ENCODE data around the gene FGD6. TPM values are rescaled to one million over a fixed set of nuclear protein-coding genes. Genes with fewer than 3 reads are reported as not detected.
A peak's percentile ranks its signal among the peaks of the same experiment; 100 is the strongest.

The FGD6 gene
- total and polyA plus RNA-seq, 9 donors: 3.4 to 7.6 (median 4.0) TPM

GRCh38 chr12:95220726-95221125, 3.5 kb upstream of the FGD6 start:
- no peaks in the 10 kb centered on the region for H3K9me3 ChIP-seq (replicated peaks; ENCODE audit: control insufficient read depth, low read depth, low read length)
- H3K4me3 ChIP-seq (ENCODE audit: low read length): no peak overlapping the region
- peaks cover 10% of the 10 kb centered on the region for H3K36me3 ChIP-seq (ENCODE audit: control insufficient read depth, insufficient read depth, low read length)
- no peak overlapping the region for H3K27ac ChIP-seq (ENCODE audit: low read length)
- no peaks in the 10 kb centered on the region for H3K27me3 ChIP-seq (ENCODE audit: control insufficient read depth, insufficient read depth, low read length)
- no peak for DNase-seq
- H3K4me1 ChIP-seq (ENCODE audit: control insufficient read depth, insufficient read depth, low read length): no peaks in the 10 kb centered on the region

DNA sequence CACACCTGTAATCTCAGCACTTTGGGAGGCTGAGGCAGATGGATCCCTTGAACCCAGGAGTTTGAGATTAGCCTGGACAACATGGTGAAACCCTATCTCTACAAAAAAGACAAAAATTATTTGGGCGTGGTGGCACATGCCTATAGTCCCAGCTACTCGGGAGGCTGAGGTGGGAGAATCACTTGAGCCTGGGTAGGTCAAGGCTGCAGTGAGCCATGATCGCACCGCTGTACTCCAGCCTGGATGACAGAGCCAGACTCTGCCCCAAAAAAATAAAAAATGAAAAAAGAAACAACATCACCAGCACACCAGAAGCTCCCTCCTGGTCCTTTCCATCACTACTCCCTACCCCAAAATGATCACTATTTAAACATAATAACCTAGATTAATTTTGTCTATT, 2.9 kb upstream of the FGD6 start:
- Histone ChIP-seq H3K27me3 (ENCODE audit: control insufficient read depth, insufficient read depth, low read length) (no peaks in the 10 kb centered on the region), H3K4me1 (ENCODE audit: control insufficient read depth, insufficient read depth, low read length) (no peaks in the 10 kb centered on the region), H3K36me3 (ENCODE audit: control insufficient read depth, insufficient read depth, low read length) (peaks cover 10% of the 10 kb centered on the region), H3K9me3 (replicated peaks; ENCODE audit: control insufficient read depth, low read depth, low read length) (no peaks in the 10 kb centered on the region), H3K27ac (ENCODE audit: low read length) (no peak overlapping the region), H3K4me3 (ENCODE audit: low read length) (no peak overlapping the region)
- 79% methylated on average over 2 of the region's 4 CpGs for WGBS (ENCODE audit: insufficient coverage)
- DNase-seq: no peak

- H3K4me1 ChIP-seq (ENCODE audit: control insufficient read depth, insufficient read depth, low read length): no peaks in the 10 kb centered on the region
- WGBS (ENCODE audit: insufficient coverage): 2% methylated on average over 19 of the region's 35 CpGs
Observed at GRCh38 chr12:95218150-95219133, 1.2 kb upstream of the FGD6 start.

DNA sequence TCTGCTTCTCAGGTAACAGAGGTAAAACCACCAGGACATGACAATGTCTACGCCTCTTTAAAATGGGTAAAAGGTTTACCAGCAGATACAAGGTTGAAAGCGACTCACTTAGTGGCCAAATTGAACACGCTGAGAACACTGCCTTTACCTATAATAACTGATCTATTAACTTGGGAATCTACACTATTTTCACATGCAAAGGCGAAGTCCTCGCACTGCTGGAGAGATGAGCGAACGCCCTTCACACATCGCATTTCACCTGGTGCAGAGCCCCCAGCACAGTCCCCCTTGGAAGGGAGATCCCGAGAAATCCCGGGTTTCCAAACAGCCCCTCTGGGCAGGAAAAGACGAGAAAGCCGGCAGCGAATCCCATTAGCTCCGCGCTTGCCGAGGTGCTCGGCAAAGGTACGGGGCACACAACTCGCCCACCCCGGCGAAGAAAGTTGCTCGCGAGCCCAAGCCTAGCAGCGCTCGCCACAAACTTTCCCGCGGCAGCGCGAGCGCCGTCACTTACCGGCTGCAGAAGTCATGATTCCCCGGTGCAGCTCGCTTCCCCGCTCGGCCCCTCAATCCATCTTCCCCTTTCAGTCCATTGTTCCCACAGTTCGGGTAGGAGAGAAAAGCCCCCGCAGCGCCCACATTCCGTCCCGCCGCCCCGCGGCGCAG, 423 bp downstream of the FGD6 start:
- peak overlapping the region; percentile 93 for H3K27ac ChIP-seq (ENCODE audit: low read length)
- no peaks in the 10 kb centered on the region for H3K4me1 ChIP-seq (ENCODE audit: control insufficient read depth, insufficient read depth, low read length)
- H3K4me3 ChIP-seq (ENCODE audit: low read length): peak overlapping the region; percentile 80
- DNase-seq: no peak
- H3K9me3 ChIP-seq (replicated peaks; ENCODE audit: control insufficient read depth, low read depth, low read length): no peaks in the 10 kb centered on the region
- WGBS (ENCODE audit: insufficient coverage): under 1% methylated on average over 43 of the region's 45 CpGs
- no peaks in the 10 kb centered on the region for H3K27me3 ChIP-seq (ENCODE audit: control insufficient read depth, insufficient read depth, low read length)
- H3K36me3 ChIP-seq (ENCODE audit: control insufficient read depth, insufficient read depth, low read length): no peaks in the 10 kb centered on the region

More at GRCh38 chr12:95218150-95219133, 1.2 kb upstream of the FGD6 start:
- Histone ChIP-seq H3K36me3 (ENCODE audit: control insufficient read depth, insufficient read depth, low read length) (no peaks in the 10 kb centered on the region), H3K9me3 (replicated peaks; ENCODE audit: control insufficient read depth, low read depth, low read length) (no peaks in the 10 kb centered on the region), H3K4me3 (ENCODE audit: low read length) (peak overlapping the region; percentile 69), H3K27me3 (ENCODE audit: control insufficient read depth, insufficient read depth, low read length) (no peaks in the 10 kb centered on the region), H3K27ac (ENCODE audit: low read length) (peak overlapping the region; percentile 96)
- DNase-seq: peak; percentile 90

- no peak overlapping the region for H3K27ac ChIP-seq (ENCODE audit: low read length)
- no peaks in the 10 kb centered on the region for H3K27me3 ChIP-seq (ENCODE audit: control insufficient read depth, insufficient read depth, low read length)
- H3K36me3 ChIP-seq (ENCODE audit: control insufficient read depth, insufficient read depth, low read length): no peaks in the 10 kb centered on the region
- H3K4me1 ChIP-seq (ENCODE audit: control insufficient read depth, insufficient read depth, low read length): no peaks in the 10 kb centered on the region
- no peaks in the 10 kb centered on the region for H3K9me3 ChIP-seq (replicated peaks; ENCODE audit: control insufficient read depth, low read depth, low read length)
- DNase-seq: peak; percentile 72
- WGBS (ENCODE audit: insufficient coverage): no CpG with 5 or more reads among the region's 1 CpG
- no peak overlapping the region for H3K4me3 ChIP-seq (ENCODE audit: low read length)
Observed at GRCh38 chr12:95215949-95216348, 1.3 kb downstream of the FGD6 start.

DNA sequence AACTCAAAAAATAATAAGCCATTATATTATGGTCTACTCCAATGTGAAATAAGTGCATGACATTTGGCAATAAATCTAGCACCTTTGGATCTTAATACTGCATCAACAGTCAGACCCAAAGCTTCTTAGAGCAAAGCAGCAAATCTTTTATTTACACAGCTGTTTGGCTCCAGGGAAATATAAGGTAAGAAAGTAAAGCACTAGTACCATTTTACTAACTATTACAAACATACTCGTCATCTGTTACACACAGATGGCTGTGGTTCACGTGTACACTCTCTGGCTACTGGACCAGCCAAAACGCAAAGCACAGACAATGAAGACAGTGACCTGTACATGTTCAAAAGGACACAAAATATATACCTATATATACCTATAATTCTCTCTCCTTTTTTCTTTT, 2.8 kb downstream of the FGD6 start:
- Histone ChIP-seq H3K27ac (ENCODE audit: low read length) (no peak overlapping the region), H3K4me3 (ENCODE audit: low read length) (no peak overlapping the region), H3K27me3 (ENCODE audit: control insufficient read depth, insufficient read depth, low read length) (no peaks in the 10 kb centered on the region), H3K9me3 (replicated peaks; ENCODE audit: control insufficient read depth, low read depth, low read length) (no peaks in the 10 kb centered on the region), H3K4me1 (ENCODE audit: control insufficient read depth, insufficient read depth, low read length) (no peaks in the 10 kb centered on the region), H3K36me3 (ENCODE audit: control insufficient read depth, insufficient read depth, low read length) (no peaks in the 10 kb centered on the region)
- DNase-seq: peak; percentile 16
- no CpG with 5 or more reads among the region's 3 CpGs for WGBS (ENCODE audit: insufficient coverage)

- 65% methylated on average over 1 of the region's 1 CpG for WGBS (ENCODE audit: insufficient coverage)
- no peaks in the 10 kb centered on the region for H3K27me3 ChIP-seq (ENCODE audit: control insufficient read depth, insufficient read depth, low read length)
- no peak overlapping the region for H3K4me3 ChIP-seq (ENCODE audit: low read length)
- H3K9me3 ChIP-seq (replicated peaks; ENCODE audit: control insufficient read depth, low read depth, low read length): no peaks in the 10 kb centered on the region
- no peak for DNase-seq
- no peak overlapping the region for H3K27ac ChIP-seq (ENCODE audit: low read length)
- no peaks in the 10 kb centered on the region for H3K4me1 ChIP-seq (ENCODE audit: control insufficient read depth, insufficient read depth, low read length)
- no peaks in the 10 kb centered on the region for H3K36me3 ChIP-seq (ENCODE audit: control insufficient read depth, insufficient read depth, low read length)
Observed at GRCh38 chr12:95213928-95214327, 3.3 kb downstream of the FGD6 start.

- DNase-seq: no peak
- Histone ChIP-seq H3K27ac (ENCODE audit: low read length) (no peak overlapping the region), H3K4me3 (ENCODE audit: low read length) (no peak overlapping the region), H3K36me3 (ENCODE audit: control insufficient read depth, insufficient read depth, low read length) (no peaks in the 10 kb centered on the region), H3K9me3 (replicated peaks; ENCODE audit: control insufficient read depth, low read depth, low read length) (no peaks in the 10 kb centered on the region), H3K4me1 (ENCODE audit: control insufficient read depth, insufficient read depth, low read length) (no peaks in the 10 kb centered on the region), H3K27me3 (ENCODE audit: control insufficient read depth, insufficient read depth, low read length) (no peaks in the 10 kb centered on the region)
- no CpG with 5 or more reads among the region's 4 CpGs for WGBS (ENCODE audit: insufficient coverage)
Observed at GRCh38 chr12:95213119-95213518, 4.1 kb downstream of the FGD6 start.

DNA sequence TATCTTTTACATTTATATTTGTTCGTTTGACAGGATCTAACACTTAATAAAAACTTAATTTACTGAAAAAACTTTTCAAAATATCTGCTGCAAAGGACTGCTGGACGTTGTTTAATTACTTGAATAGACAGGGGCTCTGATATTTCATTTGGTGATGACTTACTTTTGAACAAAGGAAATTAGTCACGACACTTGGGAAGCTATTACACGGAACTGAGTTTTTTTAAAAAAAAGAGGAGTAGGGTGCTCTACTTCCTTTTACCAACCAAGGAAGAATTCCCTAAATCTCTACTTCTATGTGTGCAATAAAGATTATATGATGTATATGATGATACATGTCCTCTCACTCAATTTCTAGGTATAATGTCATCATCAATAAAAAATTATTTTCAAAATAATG, 4.7 kb downstream of the FGD6 start:
- H3K9me3 ChIP-seq (replicated peaks; ENCODE audit: control insufficient read depth, low read depth, low read length): no peaks in the 10 kb centered on the region
- H3K27me3 ChIP-seq (ENCODE audit: control insufficient read depth, insufficient read depth, low read length): no peaks in the 10 kb centered on the region
- no peak overlapping the region for H3K4me3 ChIP-seq (ENCODE audit: low read length)
- H3K27ac ChIP-seq (ENCODE audit: low read length): no peak overlapping the region
- H3K36me3 ChIP-seq (ENCODE audit: control insufficient read depth, insufficient read depth, low read length): no peaks in the 10 kb centered on the region
- WGBS (ENCODE audit: insufficient coverage): no CpG with 5 or more reads among the region's 4 CpGs
- H3K4me1 ChIP-seq (ENCODE audit: control insufficient read depth, insufficient read depth, low read length): no peaks in the 10 kb centered on the region
- no peak for DNase-seq

DNA sequence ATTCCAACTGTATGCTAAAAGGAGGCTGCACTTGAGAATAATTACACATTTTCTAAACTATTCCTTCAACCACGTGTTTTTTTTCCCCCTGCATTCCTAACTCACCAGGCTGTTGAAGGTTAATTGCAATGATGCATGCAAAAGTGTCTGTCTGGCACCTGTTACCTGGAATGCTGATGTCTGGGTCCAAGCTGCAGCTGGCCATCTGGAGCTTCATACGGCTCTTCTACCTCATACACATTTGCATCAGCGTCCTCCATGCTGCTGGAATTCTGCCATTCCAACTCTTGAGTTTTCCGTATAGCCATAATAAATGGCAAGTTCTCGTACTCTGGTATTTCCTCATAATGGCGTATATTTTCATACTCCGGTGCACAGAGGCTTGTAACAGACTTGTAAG, 8.6 kb downstream of the FGD6 start:
- Histone ChIP-seq H3K4me3 (ENCODE audit: low read length) (no peak overlapping the region), H3K27me3 (ENCODE audit: control insufficient read depth, insufficient read depth, low read length) (no peaks in the 10 kb centered on the region), H3K4me1 (ENCODE audit: control insufficient read depth, insufficient read depth, low read length) (peaks cover 9% of the 10 kb centered on the region), H3K27ac (ENCODE audit: low read length) (no peak overlapping the region), H3K36me3 (ENCODE audit: control insufficient read depth, insufficient read depth, low read length) (no peaks in the 10 kb centered on the region), H3K9me3 (replicated peaks; ENCODE audit: control insufficient read depth, low read depth, low read length) (no peaks in the 10 kb centered on the region)
- whole genome bisulfite sequencing (ENCODE audit: insufficient coverage): 66% methylated on average over 6 of the region's 7 CpGs
- no peak for DNase-seq
